HepG2 (cell line): ENCODE results near the gene BCL6B. TPM values are rescaled to one million over a fixed set of nuclear protein-coding genes. Genes with fewer than 3 reads are reported as not detected.

Source experiments
- CBX5 ChIP-seq: sonication (generic); formaldehyde crosslinking; IDR thresholded peaks from 2 replicates; pipeline ENCODE4 v1.4.0; 2020; ENCODE audit warnings: missing genetic modification reagents, borderline replicate concordance
- CEBPG ChIP-seq: IDR thresholded peaks from 2 replicates; pipeline ENCODE4 v1.6.1; 2016
- KDM2A ChIP-seq: sonication (generic); formaldehyde crosslinking; IDR thresholded peaks from 2 replicates; pipeline ENCODE4 v1.4.0; 2020; ENCODE audit warnings: low read depth, missing genetic modification reagents, borderline replicate concordance
- KLF11 ChIP-seq: IDR thresholded peaks from 2 replicates; pipeline ENCODE4 v1.6.1; 2016; ENCODE audit warnings: missing compliant biosample characterization
- KLF6 ChIP-seq: IDR thresholded peaks from 2 replicates; pipeline ENCODE4 v1.8.0; 2016; ENCODE audit warnings: missing biosample characterization, missing genetic modification reagents
- MED8 ChIP-seq: sonication (generic); formaldehyde crosslinking; IDR thresholded peaks from 2 replicates; pipeline ENCODE4 v1.8.1; 2023; ENCODE audit warnings: mild to moderate bottlenecking, missing genetic modification reagents; ENCODE audit not compliant: insufficient replicate concordance
- PCBP1 ChIP-seq: fragments of 200-400 bp; formaldehyde crosslinking; IDR thresholded peaks from 2 replicates; pipeline ENCODE4 v1.6.1; 2017; ENCODE audit warnings: mild to moderate bottlenecking, low read depth, low read length, borderline replicate concordance
- SMAD9 ChIP-seq: sonication (generic); formaldehyde crosslinking; IDR thresholded peaks from 2 replicates; pipeline ENCODE4 v1.5.1; 2020; ENCODE audit warnings: mild to moderate bottlenecking, missing genetic modification reagents
- SNRNP70 ChIP-seq: fragments of 200-400 bp; formaldehyde crosslinking; IDR thresholded peaks from 2 replicates; pipeline ENCODE4 v1.6.1; 2017; ENCODE audit warnings: mild to moderate bottlenecking, low read depth, low read length, moderate library complexity
- TOE1 ChIP-seq: sonication (generic); formaldehyde crosslinking; IDR thresholded peaks from 2 replicates; pipeline ENCODE4 v1.4.0; 2020; ENCODE audit warnings: mild to moderate bottlenecking, missing genetic modification reagents
- ZBTB1 ChIP-seq: sonication (generic); formaldehyde crosslinking; IDR thresholded peaks from 2 replicates; pipeline ENCODE4 v1.4.0; 2020; ENCODE audit warnings: missing genetic modification reagents, borderline replicate concordance
- ZNF460 ChIP-seq: sonication (generic); formaldehyde crosslinking; IDR thresholded peaks from 2 replicates; pipeline ENCODE4 v1.5.1; 2020; ENCODE audit warnings: missing genetic modification reagents, mild to moderate bottlenecking, borderline replicate concordance
- ZNF616 ChIP-seq: sonication (generic); formaldehyde crosslinking; IDR thresholded peaks from 2 replicates; pipeline ENCODE4 v1.5.0; 2020; ENCODE audit warnings: low read depth, mild to moderate bottlenecking, missing genetic modification reagents
- polyA plus RNA-seq, 8 experiments: library from polyadenylated mRNA; depleted of rRNA in 3 of 8; stranded (reverse) in 7 of 8; unstranded in 1 of 8; fragments of >200 nt; fragmentation: Illumina TruSeq in 4 of 8; extraction: Trizol in 4 of 8; gene quantifications; 2 replicates each; pipeline versions ENCODE4 v1.2.1 to v1.2.3, GENCODE V29; 2011 to 2016; ENCODE audit warnings: low read depth in 4 of 8, missing spikeins in 1 of 8, mixed read lengths in 1 of 8; ENCODE audit not compliant: insufficient read depth in 1 of 8
- total RNA-seq, 5 experiments: library from RNA; depleted of rRNA; stranded (reverse); fragments of >200 nt; fragmentation: Illumina TruSeq; extraction: Trizol; gene quantifications; 2 replicates each; pipeline ENCODE4 v1.2.3, GENCODE V29; 2016; ENCODE audit warnings: low read depth in 1 of 5
- TF ChIP-seq, protein P1 (sequence below): sonication (generic); formaldehyde crosslinking; IDR thresholded peaks from 2 replicates; pipeline ENCODE4 v1.9.0; 2021; ENCODE audit warnings: mild to moderate bottlenecking, missing genetic modification reagents
- TF ChIP-seq, protein P2 (sequence below): sonication (generic); formaldehyde crosslinking; IDR thresholded peaks from 2 replicates; pipeline ENCODE4 v1.5.1; 2020; ENCODE audit warnings: missing genetic modification reagents, mild to moderate bottlenecking, borderline replicate concordance
- TF ChIP-seq, protein P3 (sequence below): sonication (generic); formaldehyde crosslinking; IDR thresholded peaks from 2 replicates; pipeline ENCODE4 v1.4.0; 2020; ENCODE audit warnings: missing genetic modification reagents

BCL6B gene
- total and polyA plus RNA-seq, 2 of the 13 experiments (the other 11 are each of a cell fraction or from before 2014, with no cell fraction given): not detected

DNA sequence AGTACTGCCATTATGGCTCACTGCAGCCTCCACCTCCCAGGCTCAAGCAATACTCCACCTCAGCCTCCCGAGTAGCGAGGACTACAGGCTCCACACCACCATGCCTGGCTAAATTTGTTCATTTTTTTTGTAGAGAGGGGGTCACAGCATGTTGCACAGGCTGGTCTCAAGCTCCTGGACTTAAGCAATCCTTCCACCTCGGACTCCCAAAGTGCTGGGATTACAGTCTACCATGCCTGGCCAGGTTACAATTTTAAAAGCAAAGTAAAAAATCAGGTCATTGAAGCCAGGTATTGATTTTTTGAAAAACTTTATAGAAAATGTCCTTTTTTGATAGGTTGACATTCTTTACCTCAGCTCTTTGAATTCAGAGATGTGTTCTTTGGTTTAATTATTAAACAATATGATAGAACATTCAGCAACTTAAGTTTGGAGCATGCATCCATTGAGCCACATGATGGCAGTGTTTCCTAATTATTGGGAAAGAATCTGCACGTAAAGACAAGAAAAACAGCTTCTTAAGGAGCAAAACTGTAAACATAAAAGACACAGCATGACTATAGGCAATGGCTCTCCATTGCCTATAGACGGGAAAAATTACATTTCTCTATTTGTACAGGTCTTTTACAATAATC is 22.8 kb downstream of the BCL6B start (continued):
- TF ChIP-seq, protein P1, sequence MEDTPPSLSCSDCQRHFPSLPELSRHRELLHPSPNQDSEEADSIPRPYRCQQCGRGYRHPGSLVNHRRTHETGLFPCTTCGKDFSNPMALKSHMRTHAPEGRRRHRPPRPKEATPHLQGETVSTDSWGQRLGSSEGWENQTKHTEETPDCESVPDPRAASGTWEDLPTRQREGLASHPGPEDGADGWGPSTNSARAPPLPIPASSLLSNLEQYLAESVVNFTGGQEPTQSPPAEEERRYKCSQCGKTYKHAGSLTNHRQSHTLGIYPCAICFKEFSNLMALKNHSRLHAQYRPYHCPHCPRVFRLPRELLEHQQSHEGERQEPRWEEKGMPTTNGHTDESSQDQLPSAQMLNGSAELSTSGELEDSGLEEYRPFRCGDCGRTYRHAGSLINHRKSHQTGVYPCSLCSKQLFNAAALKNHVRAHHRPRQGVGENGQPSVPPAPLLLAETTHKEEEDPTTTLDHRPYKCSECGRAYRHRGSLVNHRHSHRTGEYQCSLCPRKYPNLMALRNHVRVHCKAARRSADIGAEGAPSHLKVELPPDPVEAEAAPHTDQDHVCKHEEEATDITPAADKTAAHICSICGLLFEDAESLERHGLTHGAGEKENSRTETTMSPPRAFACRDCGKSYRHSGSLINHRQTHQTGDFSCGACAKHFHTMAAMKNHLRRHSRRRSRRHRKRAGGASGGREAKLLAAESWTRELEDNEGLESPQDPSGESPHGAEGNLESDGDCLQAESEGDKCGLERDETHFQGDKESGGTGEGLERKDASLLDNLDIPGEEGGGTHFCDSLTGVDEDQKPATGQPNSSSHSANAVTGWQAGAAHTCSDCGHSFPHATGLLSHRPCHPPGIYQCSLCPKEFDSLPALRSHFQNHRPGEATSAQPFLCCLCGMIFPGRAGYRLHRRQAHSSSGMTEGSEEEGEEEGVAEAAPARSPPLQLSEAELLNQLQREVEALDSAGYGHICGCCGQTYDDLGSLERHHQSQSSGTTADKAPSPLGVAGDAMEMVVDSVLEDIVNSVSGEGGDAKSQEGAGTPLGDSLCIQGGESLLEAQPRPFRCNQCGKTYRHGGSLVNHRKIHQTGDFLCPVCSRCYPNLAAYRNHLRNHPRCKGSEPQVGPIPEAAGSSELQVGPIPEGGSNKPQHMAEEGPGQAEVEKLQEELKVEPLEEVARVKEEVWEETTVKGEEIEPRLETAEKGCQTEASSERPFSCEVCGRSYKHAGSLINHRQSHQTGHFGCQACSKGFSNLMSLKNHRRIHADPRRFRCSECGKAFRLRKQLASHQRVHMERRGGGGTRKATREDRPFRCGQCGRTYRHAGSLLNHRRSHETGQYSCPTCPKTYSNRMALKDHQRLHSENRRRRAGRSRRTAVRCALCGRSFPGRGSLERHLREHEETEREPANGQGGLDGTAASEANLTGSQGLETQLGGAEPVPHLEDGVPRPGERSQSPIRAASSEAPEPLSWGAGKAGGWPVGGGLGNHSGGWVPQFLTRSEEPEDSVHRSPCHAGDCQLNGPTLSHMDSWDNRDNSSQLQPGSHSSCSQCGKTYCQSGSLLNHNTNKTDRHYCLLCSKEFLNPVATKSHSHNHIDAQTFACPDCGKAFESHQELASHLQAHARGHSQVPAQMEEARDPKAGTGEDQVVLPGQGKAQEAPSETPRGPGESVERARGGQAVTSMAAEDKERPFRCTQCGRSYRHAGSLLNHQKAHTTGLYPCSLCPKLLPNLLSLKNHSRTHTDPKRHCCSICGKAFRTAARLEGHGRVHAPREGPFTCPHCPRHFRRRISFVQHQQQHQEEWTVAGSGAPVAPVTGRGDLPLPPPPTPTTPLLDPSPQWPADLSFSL (CRISPR knock-in tag): no peak
- TF ChIP-seq ZNF616 (CRISPR knock-in tag) (no peak), SMAD9 (no peak), KLF6 (CRISPR knock-in tag) (no peak), CBX5 (CRISPR knock-in tag) (no peak), PCBP1 (no peak), TOE1 (CRISPR knock-in tag) (0 out of 2 replicates have a peak, but pooled peaks have one; percentile 7), SNRNP70 (no peak), ZNF460 (CRISPR knock-in tag) (peak; percentile 56; the same call in 1 of the 2 replicates), CEBPG (peak; percentile 67), KDM2A (no peak), ZBTB1 (CRISPR knock-in tag) (no peak), KLF11 (CRISPR knock-in tag) (no peak), MED8 (no peak)
- TF ChIP-seq, protein P2, sequence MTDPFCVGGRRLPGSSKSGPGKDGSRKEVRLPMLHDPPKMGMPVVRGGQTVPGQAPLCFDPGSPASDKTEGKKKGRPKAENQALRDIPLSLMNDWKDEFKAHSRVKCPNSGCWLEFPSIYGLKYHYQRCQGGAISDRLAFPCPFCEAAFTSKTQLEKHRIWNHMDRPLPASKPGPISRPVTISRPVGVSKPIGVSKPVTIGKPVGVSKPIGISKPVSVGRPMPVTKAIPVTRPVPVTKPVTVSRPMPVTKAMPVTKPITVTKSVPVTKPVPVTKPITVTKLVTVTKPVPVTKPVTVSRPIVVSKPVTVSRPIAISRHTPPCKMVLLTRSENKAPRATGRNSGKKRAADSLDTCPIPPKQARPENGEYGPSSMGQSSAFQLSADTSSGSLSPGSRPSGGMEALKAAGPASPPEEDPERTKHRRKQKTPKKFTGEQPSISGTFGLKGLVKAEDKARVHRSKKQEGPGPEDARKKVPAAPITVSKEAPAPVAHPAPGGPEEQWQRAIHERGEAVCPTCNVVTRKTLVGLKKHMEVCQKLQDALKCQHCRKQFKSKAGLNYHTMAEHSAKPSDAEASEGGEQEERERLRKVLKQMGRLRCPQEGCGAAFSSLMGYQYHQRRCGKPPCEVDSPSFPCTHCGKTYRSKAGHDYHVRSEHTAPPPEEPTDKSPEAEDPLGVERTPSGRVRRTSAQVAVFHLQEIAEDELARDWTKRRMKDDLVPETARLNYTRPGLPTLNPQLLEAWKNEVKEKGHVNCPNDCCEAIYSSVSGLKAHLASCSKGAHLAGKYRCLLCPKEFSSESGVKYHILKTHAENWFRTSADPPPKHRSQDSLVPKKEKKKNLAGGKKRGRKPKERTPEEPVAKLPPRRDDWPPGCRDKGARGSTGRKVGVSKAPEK (CRISPR knock-in tag): no peak
- TF ChIP-seq, protein P3, sequence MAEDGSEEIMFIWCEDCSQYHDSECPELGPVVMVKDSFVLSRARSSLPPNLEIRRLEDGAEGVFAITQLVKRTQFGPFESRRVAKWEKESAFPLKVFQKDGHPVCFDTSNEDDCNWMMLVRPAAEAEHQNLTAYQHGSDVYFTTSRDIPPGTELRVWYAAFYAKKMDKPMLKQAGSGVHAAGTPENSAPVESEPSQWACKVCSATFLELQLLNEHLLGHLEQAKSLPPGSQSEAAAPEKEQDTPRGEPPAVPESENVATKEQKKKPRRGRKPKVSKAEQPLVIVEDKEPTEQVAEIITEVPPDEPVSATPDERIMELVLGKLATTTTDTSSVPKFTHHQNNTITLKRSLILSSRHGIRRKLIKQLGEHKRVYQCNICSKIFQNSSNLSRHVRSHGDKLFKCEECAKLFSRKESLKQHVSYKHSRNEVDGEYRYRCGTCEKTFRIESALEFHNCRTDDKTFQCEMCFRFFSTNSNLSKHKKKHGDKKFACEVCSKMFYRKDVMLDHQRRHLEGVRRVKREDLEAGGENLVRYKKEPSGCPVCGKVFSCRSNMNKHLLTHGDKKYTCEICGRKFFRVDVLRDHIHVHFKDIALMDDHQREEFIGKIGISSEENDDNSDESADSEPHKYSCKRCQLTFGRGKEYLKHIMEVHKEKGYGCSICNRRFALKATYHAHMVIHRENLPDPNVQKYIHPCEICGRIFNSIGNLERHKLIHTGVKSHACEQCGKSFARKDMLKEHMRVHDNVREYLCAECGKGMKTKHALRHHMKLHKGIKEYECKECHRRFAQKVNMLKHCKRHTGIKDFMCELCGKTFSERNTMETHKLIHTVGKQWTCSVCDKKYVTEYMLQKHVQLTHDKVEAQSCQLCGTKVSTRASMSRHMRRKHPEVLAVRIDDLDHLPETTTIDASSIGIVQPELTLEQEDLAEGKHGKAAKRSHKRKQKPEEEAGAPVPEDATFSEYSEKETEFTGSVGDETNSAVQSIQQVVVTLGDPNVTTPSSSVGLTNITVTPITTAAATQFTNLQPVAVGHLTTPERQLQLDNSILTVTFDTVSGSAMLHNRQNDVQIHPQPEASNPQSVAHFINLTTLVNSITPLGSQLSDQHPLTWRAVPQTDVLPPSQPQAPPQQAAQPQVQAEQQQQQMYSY: no peak
